Umbilical cord (tissue), 2 donors: ENCODE results near the gene TMEM114. TPM values are rescaled to one million over a fixed set of nuclear protein-coding genes. Genes with fewer than 3 reads are reported as not detected.

ENCODE experiments used
- DNase-seq: peaks from one replicate; pipeline ENCODE4 v3.0.0-alpha.2; 2015; ENCODE audit warnings: low spot score
- total RNA-seq: library from RNA; depleted of rRNA; stranded (reverse); fragments of >200 nt; gene quantifications from one replicate; pipeline ENCODE4 v1.2.3, GENCODE V29; 2014; ENCODE audit warnings: low replicate concordance; ENCODE audit not compliant: insufficient read depth

Gene TMEM114
- not detected for total RNA-seq

DNA sequence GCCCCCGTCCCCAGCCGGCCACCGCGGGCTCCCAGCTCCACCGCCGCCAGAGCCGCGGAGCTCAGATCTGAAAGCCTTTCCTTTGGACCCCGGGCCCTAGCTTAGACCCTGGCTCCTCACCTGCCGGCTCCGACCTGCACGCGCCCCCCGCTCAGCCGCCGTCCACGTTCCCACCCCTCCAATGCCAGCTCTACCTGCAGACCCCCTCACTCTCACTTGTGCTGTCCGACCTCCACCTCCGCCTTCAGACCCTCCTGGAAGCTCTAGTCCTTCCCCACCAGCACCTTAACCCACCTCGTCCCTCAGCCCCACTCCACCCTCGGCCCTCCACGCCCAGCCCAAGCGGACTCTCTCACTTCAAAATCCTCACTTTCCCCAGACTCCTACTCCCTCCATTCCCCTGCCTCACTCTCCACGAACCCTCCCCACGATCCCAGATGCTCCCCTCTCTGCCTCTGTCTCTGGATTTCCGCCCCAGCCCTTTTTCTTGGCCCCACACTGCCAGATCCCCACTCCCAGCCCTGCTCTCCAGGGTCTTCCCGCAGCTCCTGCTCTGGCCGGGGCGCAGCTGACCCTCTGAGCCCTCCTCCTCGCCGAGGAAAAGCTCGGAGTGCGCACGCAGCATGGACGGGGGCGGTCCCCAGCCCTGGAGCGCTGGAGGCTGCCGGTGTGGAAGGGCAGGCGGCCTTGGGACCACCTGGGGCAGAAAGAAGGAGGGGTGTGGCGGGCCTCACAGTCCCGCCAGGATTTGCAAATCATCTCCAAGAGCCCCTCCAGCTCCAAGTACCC, at the start of gene TMEM114:
Gene TMEM114, minus strand, starts transcription at position 612 of the 789 bp plus-strand sequence. CDS start 673 bp downstream, outside the sequence.
- no peak for DNase-seq

DNA sequence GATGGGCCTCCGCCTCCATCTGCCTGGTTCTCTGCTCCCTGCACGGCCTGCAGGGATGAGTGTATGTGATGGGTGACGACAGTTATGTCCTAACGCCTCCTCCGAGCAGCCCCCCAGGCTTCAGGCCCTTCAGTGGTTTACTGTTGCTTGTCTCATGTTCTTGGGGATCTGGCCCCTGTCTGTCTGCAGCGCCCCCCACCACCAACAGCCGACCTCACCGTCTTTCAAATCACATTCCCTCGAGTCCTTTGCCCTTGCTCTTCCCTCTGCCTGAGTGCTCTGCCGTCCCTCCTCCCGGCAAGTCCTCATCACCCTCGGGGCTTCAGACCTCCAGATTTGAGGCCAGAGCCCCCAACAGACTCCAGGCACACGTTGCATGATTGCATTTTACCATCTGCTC, 49.4 kb upstream of the TMEM114 start:
- no peak for DNase-seq

DNA sequence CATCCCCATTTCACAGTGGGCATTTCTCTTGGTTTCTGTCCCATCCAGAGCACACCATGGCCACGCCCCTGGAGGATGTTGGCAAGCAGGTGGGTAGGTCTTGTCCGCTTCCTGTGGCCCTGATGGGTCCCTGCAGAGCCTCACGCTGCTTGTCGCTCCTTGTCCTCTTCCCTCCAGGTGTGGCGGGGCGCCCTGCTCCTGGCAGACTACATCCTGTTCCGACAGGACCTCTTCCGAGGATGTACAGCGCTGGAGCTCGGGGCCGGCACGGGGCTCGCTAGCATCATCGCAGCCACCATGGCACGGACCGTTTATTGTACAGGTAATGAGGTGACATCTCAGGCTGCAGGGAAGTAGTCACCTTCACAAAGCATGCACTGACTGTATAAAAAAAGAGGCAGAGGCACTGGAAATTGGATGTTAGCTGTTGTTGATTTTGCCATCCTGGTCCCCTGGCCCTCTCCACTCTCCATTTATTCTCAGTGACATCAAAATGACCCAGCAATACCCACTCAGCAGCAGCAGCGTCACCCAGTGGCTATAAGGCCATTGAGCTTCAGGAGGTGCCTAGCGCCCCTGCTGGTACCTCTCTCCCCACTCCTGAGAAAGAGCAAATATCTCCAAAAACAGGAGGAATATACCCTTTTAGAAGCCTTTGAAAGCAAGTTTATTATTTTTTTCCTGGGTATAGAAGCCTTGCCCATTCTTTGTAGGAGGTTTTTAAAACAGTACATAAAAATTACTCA, 44.9 kb upstream of the TMEM114 start:
- DNase-seq = no peak

GRCh38 chr16:8632675-8633182, 42.4 kb upstream of the TMEM114 start:
- peak; percentile 34 for DNase-seq

DNA sequence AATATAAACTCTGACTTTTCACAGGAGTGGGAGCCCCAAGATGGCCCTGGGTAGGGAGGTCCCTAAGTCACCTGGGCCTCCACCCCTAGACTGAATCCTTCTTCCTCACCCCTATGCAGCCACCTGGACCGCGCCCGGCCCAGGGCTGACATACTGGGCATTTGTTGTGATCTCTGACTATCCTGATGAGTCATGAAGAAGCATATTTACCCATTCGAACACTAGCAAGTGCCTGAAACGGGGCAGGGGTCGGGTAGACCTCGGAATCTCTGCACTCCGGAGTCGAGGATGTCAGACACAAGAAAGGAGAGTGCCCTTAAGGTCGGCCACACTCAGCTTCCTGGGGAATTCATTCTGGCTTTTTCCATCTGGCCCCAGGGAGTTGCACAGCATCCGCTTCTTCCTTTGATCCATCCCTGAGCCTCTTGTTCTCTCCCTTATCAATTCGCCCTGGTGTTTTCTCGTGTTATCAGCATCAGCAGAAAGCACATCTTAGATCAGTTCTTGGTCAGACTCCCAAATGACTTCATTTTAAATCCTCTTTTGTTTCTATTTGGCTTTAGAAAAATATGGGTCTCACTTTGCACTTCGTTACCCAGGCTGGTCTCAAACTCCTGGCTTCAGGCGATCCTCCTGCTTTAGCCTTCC, 41.6 kb upstream of the TMEM114 start:
- no peak for DNase-seq

GRCh38 chr16:8631373-8631772, 41.1 kb upstream of the TMEM114 start:
- no peak for DNase-seq

DNA sequence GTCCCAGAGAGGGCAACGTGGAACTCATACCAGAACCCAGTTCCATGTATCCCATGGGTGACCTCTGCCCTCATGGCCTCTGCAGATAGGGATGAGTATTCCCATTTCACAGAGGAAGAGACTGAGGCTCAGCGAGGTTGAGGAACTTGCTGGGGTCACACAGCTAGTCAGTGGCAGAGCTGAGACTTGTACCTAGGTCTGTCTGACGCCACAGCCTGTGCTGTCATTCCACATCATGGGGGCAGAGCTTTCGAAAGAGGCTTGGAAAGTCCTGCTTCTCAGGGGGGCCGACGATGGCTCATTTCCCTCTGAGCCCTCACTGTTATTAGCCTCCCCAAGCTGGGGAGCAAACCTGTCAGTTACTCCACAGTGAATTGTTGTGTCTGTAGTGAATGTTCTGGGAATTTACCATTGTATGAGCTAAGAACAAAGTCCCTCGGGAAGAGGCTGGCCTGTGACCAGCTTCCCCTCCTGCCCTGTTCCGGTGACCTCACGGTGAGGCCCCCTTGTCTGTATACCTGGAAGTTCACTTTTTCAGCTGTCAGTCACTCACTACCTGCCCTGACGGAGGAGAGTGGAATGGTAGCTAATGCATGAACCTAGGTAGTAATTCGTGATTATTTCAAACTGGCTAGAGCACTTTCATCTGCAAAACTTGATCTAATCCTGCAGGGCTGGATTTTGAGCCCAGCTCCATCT, 40.1 kb upstream of the TMEM114 start:
- no peak for DNase-seq

GRCh38 chr16:8628981-8629725, 38.8 kb upstream of the TMEM114 start:
- DNase-seq = no peak

DNA sequence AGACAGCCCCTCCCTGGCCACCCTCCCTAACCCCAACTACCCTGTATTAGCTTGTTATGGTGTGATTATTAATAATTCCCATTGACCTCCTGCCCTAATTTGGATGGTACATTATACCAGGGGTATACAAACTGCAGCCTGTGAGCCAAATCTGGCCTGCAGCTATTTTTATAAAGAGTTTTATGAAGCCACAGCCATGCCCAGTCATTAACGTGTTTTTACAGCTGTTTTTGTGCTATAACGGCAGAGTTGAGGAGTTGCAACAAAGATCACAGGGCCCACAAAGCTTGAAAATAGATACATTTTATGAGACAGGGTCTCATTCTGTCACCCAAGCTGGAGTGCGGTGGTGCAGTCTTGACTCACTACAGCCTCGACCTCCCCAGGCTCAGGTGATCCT, 37.1 kb upstream of the TMEM114 start:
- no peak for DNase-seq

GRCh38 chr16:8626946-8627345, 36.6 kb upstream of the TMEM114 start:
- no peak for DNase-seq

GRCh38 chr16:8625491-8626087, 35.3 kb upstream of the TMEM114 start:
- no peak for DNase-seq

DNA sequence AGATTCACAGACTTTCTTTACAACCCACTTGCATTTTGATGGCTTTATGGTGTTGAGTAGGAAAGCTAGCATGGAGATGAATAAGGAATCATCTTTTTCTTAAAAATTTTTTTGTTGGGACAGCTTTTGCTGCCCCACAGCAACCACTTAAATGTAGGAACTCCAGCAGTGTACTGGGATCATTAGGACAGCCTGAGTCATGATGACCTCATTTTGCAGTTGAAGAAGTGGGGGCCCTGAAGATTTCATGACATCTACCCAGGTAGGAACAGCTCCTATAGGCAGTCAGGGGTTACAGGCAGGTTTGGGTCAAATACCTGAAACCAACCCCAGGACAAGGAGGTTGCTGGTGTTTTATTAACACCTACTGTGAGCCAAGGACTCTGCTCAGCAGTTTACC, 33.3 kb upstream of the TMEM114 start:
- no peak for DNase-seq

- DNase-seq = no peak
Measured at GRCh38 chr16:8622315-8622656, 32.0 kb upstream of the TMEM114 start.

DNA sequence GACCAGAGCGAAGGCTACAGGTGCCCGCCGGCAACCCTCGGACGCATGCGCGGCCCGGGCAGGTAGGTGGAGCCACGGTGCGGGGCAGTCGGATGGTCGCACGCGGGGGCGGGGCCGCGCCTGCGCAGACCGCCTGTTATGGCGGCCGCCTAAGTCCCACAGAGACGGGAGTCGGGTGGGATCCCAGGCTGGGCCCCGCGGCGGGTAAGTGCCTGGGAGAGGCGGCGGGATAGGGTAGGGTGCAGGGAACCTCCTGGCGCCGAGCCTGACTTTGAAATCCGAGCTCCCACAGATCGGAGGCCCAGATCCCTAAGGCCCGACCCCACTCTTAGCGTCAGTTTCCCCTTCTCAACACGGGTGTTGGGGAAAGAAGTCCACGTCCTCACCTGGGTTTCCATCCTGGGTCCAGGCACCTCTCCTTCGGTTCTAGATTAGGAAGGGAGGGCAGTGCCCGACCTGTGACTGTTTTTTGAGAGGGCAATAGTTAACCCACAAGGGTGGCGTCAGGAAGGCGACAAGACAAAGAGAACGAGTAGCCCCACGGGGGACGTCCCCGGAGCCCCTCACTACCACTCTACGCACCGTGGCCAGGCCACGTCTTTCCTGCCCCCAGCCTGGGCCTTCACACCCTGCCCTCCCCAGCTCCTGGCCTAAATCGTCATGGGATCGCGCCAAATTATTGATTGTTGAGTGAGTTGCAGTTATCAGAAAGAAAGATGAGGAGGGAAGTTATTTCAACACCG, 31.4 kb upstream of the TMEM114 start, which contains the start of gene METTL22:
Gene METTL22, plus strand, starts transcription at position 127 of the 743 bp plus-strand sequence. CDS start 3,968 bp downstream, outside the sequence.
- DNase-seq = peak; percentile 90

GRCh38 chr16:8621222-8621571, 30.9 kb upstream of the TMEM114 start:
- DNase-seq = no peak

- no peak for DNase-seq
Measured at GRCh38 chr16:8620535-8620934, 30.2 kb upstream of the TMEM114 start.

DNA sequence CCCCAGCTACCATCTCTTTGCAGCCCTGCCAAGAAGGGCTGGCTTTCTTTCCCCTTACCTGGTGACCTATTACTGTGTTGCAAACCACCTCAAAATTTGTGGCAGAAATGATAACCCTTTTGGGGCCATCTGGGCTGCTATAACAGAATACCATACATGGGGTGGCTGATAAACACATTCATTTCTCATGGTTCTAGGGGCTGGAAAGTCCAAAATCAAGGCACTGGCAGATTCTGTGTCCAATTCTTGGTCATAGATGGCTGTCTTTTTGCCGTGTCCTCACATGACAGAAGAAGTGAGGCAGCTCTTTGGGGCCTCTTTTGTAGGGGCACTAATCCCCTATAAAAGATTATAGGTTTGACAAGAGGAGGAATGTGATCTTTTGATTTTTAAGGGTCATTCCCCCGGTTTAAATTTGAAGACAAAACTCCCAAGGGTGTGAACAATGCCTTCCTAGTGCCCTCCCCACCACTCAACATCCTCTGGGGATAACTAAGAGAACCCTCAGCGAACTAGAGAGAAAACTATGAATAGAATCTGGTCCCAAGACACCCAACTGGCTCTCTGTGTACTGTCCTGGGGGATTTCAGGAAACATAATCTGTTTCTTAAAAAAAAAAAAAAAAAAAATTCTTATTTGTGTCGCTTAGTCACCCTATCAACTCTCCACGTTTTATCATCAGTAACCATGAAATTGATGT, 29.5 kb upstream of the TMEM114 start:
- DNase-seq = no peak

DNA sequence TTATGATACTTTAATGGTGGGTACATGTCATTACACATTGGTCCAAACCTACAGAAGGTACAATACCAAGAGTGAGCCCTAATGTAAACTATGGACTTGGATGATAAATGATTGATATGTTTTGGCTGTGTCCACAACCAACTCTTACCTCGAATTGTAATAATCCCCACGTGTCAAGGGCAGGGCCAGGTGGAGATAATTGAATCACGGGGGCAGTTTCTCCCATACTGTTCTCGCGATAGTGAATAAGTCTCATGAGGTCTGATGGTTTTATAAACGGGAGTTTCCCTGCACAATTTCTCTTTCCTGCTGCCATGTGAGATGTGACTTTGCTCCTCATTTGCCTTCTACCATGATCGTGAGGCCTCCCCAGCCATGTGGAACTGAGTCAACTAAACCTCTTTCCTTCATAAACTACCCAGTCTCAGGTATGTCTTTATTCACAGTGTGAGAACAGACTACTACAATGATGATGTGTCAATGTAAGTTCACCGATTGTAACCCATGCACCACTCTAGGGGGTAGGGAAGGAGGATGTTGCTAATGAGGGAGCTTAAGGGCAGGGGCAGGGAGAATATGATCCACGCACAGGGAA, 24.2 kb upstream of the TMEM114 start:
- no peak for DNase-seq
